H9 (cell line): ENCODE data around the gene PHLDA3. TPM values are rescaled to one million over a fixed set of nuclear protein-coding genes. Genes with fewer than 3 reads are reported as not detected.

Source experiments
- DNase-seq: peaks from one replicate; pipeline ENCODE4 v3.0.0-alpha.2; 2017
- H2AFZ ChIP-seq: one replicate; pipeline ENCODE4 v1.6.1; 2013; ENCODE audit warnings: mild to moderate bottlenecking, low read length, control low read depth, moderate library complexity
- H2AK5ac ChIP-seq: 2 replicates; pipeline ENCODE4 v1.6.1; 2013; ENCODE audit warnings: low read length, control low read depth, mixed read lengths; ENCODE audit not compliant: insufficient read length
- H2BK120ac ChIP-seq: one replicate; pipeline ENCODE4 v1.6.1; 2013; ENCODE audit warnings: low read depth, mild to moderate bottlenecking, low read length, control low read depth, inconsistent platforms; ENCODE audit not compliant: poor library complexity, severe bottlenecking
- H2BK12ac ChIP-seq: 2 replicates; pipeline ENCODE4 v1.6.1; 2013; ENCODE audit warnings: low read length, control low read depth, mixed read lengths, low read depth; ENCODE audit not compliant: insufficient read length
- H2BK15ac ChIP-seq: 2 replicates; pipeline ENCODE4 v1.6.1; 2013; ENCODE audit warnings: low read depth, low read length, control low read depth
- H2BK20ac ChIP-seq: one replicate; pipeline ENCODE4 v1.6.1; 2013; ENCODE audit warnings: low read depth, mild to moderate bottlenecking, low read length, control low read depth, inconsistent platforms; ENCODE audit not compliant: poor library complexity, severe bottlenecking
- H2BK5ac ChIP-seq: 2 replicates; pipeline ENCODE4 v1.6.1; 2013; ENCODE audit warnings: low read length, control low read depth, mixed read lengths; ENCODE audit not compliant: insufficient read length
- H3K14ac ChIP-seq: 2 replicates; pipeline ENCODE4 v1.6.1; 2013; ENCODE audit warnings: low read length, control low read depth; ENCODE audit not compliant: insufficient read depth
- H3K18ac ChIP-seq: 2 replicates; pipeline ENCODE4 v1.6.1; 2013; ENCODE audit warnings: low read depth, mild to moderate bottlenecking, mixed read lengths, low read length, control low read depth; ENCODE audit not compliant: insufficient read length
- H3K23ac ChIP-seq: 2 replicates; pipeline ENCODE4 v1.6.1; 2013; ENCODE audit warnings: low read length, control low read depth, mixed read lengths, low read depth; ENCODE audit not compliant: insufficient read length
- H3K23me2 ChIP-seq: 2 replicates; pipeline ENCODE4 v1.6.1; 2013; ENCODE audit warnings: low read depth, mild to moderate bottlenecking, mixed read lengths, low read length, control low read depth; ENCODE audit not compliant: insufficient read length, poor library complexity, severe bottlenecking
- H3K27ac ChIP-seq: 2 replicates; pipeline ENCODE4 v1.5.1; 2013; ENCODE audit warnings: low read length, control low read depth, mixed read lengths, low read depth; ENCODE audit not compliant: insufficient read length
- H3K27me3 ChIP-seq: 2 replicates; pipeline ENCODE4 v1.6.1; 2013; ENCODE audit warnings: low read length, control low read depth, inconsistent platforms; ENCODE audit not compliant: insufficient read depth
- H3K4ac ChIP-seq: 2 replicates; pipeline ENCODE4 v1.6.1; 2013; ENCODE audit warnings: low read depth, mild to moderate bottlenecking, control low read depth, inconsistent platforms, low read length, moderate library complexity
- H3K4me1 ChIP-seq: 2 replicates; pipeline ENCODE4 v1.6.1; 2013; ENCODE audit warnings: low read length, control low read depth, inconsistent platforms; ENCODE audit not compliant: insufficient read depth
- H3K4me2 ChIP-seq: 2 replicates; pipeline ENCODE4 v1.6.1; 2013; ENCODE audit warnings: low read length, control low read depth, mixed read lengths; ENCODE audit not compliant: insufficient read length, insufficient read depth
- H3K56ac ChIP-seq: 2 replicates; pipeline ENCODE4 v1.6.1; 2013; ENCODE audit warnings: low read depth, mild to moderate bottlenecking, mixed read lengths, low read length, control low read depth; ENCODE audit not compliant: insufficient read length
- H3K79me1 ChIP-seq: 2 replicates; pipeline ENCODE4 v1.6.1; 2013; ENCODE audit warnings: low read depth, mild to moderate bottlenecking, moderate library complexity, low read length, control low read depth, inconsistent platforms; ENCODE audit not compliant: insufficient read depth, poor library complexity, severe bottlenecking
- H3K79me2 ChIP-seq: 2 replicates; pipeline ENCODE4 v1.6.1; 2013; ENCODE audit warnings: low read length, control low read depth, inconsistent platforms; ENCODE audit not compliant: insufficient read depth
- H3K9ac ChIP-seq: 2 replicates; pipeline ENCODE4 v1.6.1; 2013; ENCODE audit warnings: low read length, control low read depth, mixed read lengths; ENCODE audit not compliant: insufficient read length; ENCODE audit errors: extremely low read depth
- H3K9me3 ChIP-seq: one replicate; pipeline ENCODE4 v1.6.1; 2013; ENCODE audit warnings: low read depth, low read length, inconsistent platforms; ENCODE audit not compliant: control insufficient read depth
- H3T11ph ChIP-seq: one replicate; pipeline ENCODE4 v1.6.1; 2013; ENCODE audit warnings: mild to moderate bottlenecking, low read length, control low read depth, inconsistent platforms
- H4K20me1 ChIP-seq: one replicate; pipeline ENCODE4 v1.6.1; 2013; ENCODE audit not compliant: control insufficient read depth, insufficient read length, insufficient read depth
- H4K5ac ChIP-seq: 2 replicates; pipeline ENCODE4 v1.6.1; 2013; ENCODE audit warnings: low read depth, mild to moderate bottlenecking, mixed read lengths, low read length, control low read depth; ENCODE audit not compliant: insufficient read length
- H4K8ac ChIP-seq: replicated peaks from 2 replicates; pipeline ENCODE4 v1.6.1; 2013; ENCODE audit warnings: low read length, control low read depth, mixed read lengths, low read depth; ENCODE audit not compliant: insufficient read length
- H4K91ac ChIP-seq: 2 replicates; pipeline ENCODE4 v1.6.1; 2013; ENCODE audit warnings: low read depth, mild to moderate bottlenecking, moderate library complexity, mixed read lengths, low read length, control low read depth; ENCODE audit not compliant: insufficient read length
- H3K27ac Mint-ChIP-seq, 3 experiments: 2 replicates in 2 of 3; 3 replicates in 1 of 3; pipeline ENCODE4 v1.8.0; 2020 to 2021; ENCODE audit warnings: mixed read lengths in 3 of 3, mild to moderate bottlenecking in 1 of 3, moderate library complexity in 1 of 3
- H3K27me3 Mint-ChIP-seq: 2 replicates; pipeline ENCODE4 v1.8.0; 2021; ENCODE audit warnings: low read depth, mild to moderate bottlenecking, moderate library complexity, mixed read lengths
- H3K36me3 Mint-ChIP-seq, 3 experiments: 2 replicates in 2 of 3; 3 replicates in 1 of 3; pipeline ENCODE4 v1.8.0; 2020 to 2021; ENCODE audit warnings: low read depth in 3 of 3, mixed read lengths in 3 of 3; ENCODE audit not compliant: insufficient read depth in 1 of 3
- H3K4me1 Mint-ChIP-seq, 2 experiments: 2 replicates each; pipeline ENCODE4 v1.8.0; 2020; ENCODE audit warnings: mixed read lengths in 2 of 2
- H3K4me3 Mint-ChIP-seq, 2 experiments: 2 replicates in 1 of 2; 3 replicates in 1 of 2; pipeline ENCODE4 v1.8.0; 2020 to 2021; ENCODE audit warnings: mild to moderate bottlenecking in 2 of 2, mixed read lengths in 2 of 2, moderate library complexity in 1 of 2
- H3K9me3 Mint-ChIP-seq, 2 experiments: 2 replicates in 1 of 2; 3 replicates in 1 of 2; pipeline ENCODE4 v1.8.0; 2020; ENCODE audit warnings: mild to moderate bottlenecking in 2 of 2, mixed read lengths in 2 of 2, moderate library complexity in 1 of 2
- CTCF ChIP-seq: fragments of 200-600 bp; sonication (generic); conservative IDR thresholded peaks from 3 replicates; pipeline ENCODE4 v1.8.0; 2021; ENCODE audit warnings: antibody characterized with exemption, mild to moderate bottlenecking
- WGBS: extraction: QIAGEN DNeasy Blood & Tissue Kit; methylation state at CpG from one replicate; pipeline ENCODE4 v1.1.7; 2013; ENCODE audit warnings: missing lambda C conversion rate, low lambda C conversion rate, mixed read lengths; ENCODE audit not compliant: insufficient read length; ENCODE audit errors: extremely low coverage; 5-methylcytosine and 5-hydroxymethylcytosine counted together
- total RNA-seq: library from RNA; stranded (reverse); gene quantifications from 2 replicates; pipeline ENCODE4 v1.2.1, GENCODE V29; 2021

Gene PHLDA3
- total RNA-seq, 1 experiment from 2014 or later, result 53.9 TPM

DNA sequence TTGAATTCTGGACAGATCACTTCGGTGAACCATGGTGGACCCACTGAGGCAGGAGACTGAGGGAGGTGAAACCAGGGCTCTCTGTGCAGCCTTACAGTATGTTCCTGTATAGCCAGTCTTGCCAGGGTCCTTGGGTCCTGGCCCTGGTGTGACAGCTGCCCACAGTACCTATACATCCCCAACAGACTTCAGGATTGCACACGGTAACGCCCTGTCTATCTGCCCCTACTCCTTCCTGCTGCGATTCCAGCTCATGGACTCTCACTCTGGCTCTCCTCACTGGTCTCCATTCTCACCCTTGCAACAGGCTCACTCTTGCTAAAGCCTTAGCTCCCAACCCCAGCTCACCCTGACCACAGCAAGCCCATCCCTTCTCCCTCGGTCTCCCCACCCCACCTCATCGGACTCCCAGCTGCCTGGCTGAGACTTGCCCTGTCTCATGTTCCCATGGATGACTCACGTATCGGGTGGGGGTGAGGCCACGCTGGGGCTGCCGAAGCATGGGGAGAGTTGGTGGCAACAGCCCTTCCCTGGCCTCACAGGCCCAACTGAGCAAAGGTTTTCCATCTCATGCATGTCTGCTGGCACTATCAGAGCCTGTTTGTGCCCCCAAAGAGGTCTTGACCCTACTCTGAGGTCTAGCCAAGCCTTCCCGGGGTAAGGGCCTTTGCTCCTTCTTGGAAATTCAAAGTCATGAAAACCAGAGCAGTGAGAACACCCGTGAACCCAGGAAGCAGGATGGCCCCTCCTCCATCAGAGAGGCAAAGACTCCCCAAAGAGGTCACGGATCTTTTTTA, 7.1 kb downstream of the PHLDA3 start:
- no peak overlapping the region for H2BK15ac ChIP-seq
- no peak overlapping the region for H2AK5ac ChIP-seq
- H4K91ac ChIP-seq, result no peak overlapping the region
- H4K20me1 ChIP-seq, result no peaks in the 10 kb centered on the region
- no CpG with 5 or more reads among the region's 13 CpGs for WGBS
- H3K14ac ChIP-seq, result no peak overlapping the region
- no peak overlapping the region for H3K4me2 ChIP-seq
- DNase-seq, result no peak
- H3K27ac ChIP-seq, result no peak overlapping the region
- H2BK20ac ChIP-seq, result no peak overlapping the region
- H3K9ac ChIP-seq, result no peak overlapping the region
- Mint-ChIP-seq H3K4me3 (no peak overlapping the region; a peak in 1 of 5 replicates), H3K36me3 (peaks cover 0 to 20% (median 10%) of the 10 kb centered on the region in 3 experiments; a peak in 5 of 7 replicates), H3K27ac (no peak overlapping the region; a peak in 2 of 7 replicates), H3K4me1 (peaks cover 21 to 27% of the 10 kb centered on the region in 2 experiments), H3K9me3 (no peaks in the 10 kb centered on the region), H3K27me3 (no peaks in the 10 kb centered on the region)
- peaks cover 1% of the 10 kb centered on the region; the same call in 1 of the 2 replicates for H3K79me2 ChIP-seq
- H3K18ac ChIP-seq, result no peak overlapping the region
- no peak overlapping the region for H3K56ac ChIP-seq
- no peak overlapping the region for H3K23ac ChIP-seq
- H3K4me1 ChIP-seq, result peaks cover 5% of the 10 kb centered on the region; the same call in 1 of the 2 replicates
- H4K5ac ChIP-seq, result no peak overlapping the region
- no peak for TF ChIP-seq CTCF
- no peak overlapping the region for H2BK120ac ChIP-seq
- H3K27me3 ChIP-seq, result no peaks in the 10 kb centered on the region
- no peak overlapping the region for H4K8ac ChIP-seq
- no peak overlapping the region for H2AFZ ChIP-seq
- no peaks in the 10 kb centered on the region for H3K79me1 ChIP-seq
- H3K9me3 ChIP-seq, result no peaks in the 10 kb centered on the region
- H2BK12ac ChIP-seq, result no peak overlapping the region
- H2BK5ac ChIP-seq, result no peak overlapping the region
- no peak overlapping the region for H3T11ph ChIP-seq
- no peak overlapping the region for H3K4ac ChIP-seq
- H3K23me2 ChIP-seq, result no peaks in the 10 kb centered on the region
